ENCODE measurements around the gene C5.
"Not testable (repeated sequence)": the region's sequence is repeated elsewhere in the genome, so short reads cannot be mapped to it uniquely, and the experiment has no call there.

C5 gene

DNA sequence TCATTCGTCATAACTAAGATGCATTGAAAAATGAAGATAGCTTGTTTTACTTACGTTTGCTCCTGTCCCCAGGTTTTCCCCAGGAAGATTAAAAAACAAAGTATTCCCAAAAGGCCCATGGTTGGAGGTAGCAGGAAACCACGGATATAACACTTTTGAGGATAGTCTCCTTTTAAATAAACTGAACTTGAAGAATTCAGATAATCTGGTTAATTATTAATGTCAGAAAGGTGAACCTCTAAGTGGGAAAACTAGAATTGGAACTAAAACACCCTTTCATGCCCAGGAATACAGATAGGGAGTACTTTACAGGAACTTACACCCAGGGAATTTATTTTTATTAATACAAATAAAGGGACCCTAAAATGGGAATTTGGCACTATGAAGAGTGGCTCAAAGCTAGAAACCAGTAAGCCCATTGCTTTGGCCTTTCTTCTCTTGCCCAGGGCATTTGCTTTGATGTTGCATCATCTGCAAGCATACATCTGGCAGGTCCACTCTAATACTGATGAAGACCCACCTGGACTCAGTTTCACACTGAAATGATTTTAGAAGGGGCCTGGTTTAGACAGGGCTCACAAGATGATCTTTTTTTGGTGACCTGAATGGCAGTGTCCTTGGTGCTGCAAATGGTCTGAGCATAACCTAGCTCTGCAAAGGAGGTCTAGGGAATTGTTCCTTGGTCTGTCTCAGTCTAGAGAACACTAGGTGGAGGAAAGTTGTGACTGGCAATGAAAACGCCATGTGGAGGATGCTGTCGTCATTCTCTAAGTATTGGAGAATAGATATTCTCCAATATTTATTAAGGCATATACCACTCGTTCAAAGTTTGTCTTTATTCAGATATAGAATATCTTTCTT lies at the start of gene C5:
Gene C5, minus strand, starts transcription at position 148 of the 861 bp plus-strand sequence. Its CDS starts 29 bp downstream, at position 119.
- no peak for DNase-seq (ENCODE audit: low read depth in 2 of 2)

GRCh38 chr9:121098567-121099198 lies 48.6 kb upstream of the C5 start:
- no peak for DNase-seq (ENCODE audit: low read depth in 2 of 2)

DNA sequence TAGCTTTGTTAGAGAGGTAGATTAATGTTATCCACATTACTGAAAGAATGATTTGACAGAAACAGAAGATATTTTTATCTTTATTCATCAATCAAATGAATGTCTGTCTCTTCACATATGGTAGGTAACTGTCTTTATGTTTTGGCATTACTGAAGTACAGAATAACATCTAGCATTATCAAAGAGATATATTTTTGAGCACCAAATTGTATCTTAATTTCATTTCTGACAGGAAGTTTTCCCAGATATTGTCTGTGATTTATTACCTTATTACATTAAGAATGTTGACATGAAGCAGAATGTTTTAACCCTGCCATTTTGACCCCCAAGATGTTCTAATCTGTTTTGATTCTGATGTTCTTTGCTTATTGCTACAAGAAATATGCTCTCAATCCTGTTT lies 45.0 kb upstream of the C5 start:
- DNase-seq (ENCODE audit: low read depth in 2 of 2) = no peak

GRCh38 chr9:121090743-121091142 lies 40.7 kb upstream of the C5 start:
- not testable (repeated sequence) for DNase-seq (ENCODE audit: low read depth in 2 of 2)

DNA sequence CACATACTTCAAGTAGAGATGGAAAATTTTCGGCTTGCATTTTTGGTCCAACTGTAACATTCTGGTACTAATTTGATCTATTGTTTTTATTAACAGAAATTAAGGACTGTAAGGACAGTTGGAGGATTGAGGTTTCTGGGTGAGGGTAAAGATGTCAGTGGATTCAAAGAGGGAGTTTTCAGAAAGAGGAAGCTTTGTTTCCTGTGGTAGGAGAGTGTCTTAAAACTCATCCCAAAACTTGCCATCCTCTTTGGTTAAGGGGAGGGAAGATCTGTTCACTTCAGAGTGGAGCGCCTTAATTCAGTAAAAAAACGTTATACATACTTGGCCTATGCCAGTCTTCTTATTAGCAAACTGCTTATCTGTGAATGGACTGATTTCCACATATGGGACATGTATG lies 38.5 kb upstream of the C5 start:
- no peak for DNase-seq (ENCODE audit: low read depth in 2 of 2)

GRCh38 chr9:121085661-121086060 lies 35.6 kb upstream of the C5 start:
- DNase-seq (ENCODE audit: low read depth in 2 of 2) = no peak

GRCh38 chr9:121082075-121082474 lies 32.0 kb upstream of the C5 start:
- no peak for DNase-seq (ENCODE audit: low read depth in 2 of 2)

GRCh38 chr9:121075251-121076036 lies 25.4 kb upstream of the C5 start:
- DNase-seq (ENCODE audit: low read depth in 2 of 2) = no peak

GRCh38 chr9:121074370-121075250 lies 24.5 kb upstream of the C5 start, which contains the start of gene CNTRL:
CNTRL (plus strand) TSS chr9:121074955; CDS start chr9:121088327, 13,372 bp downstream.
- peak; percentile 72 to 78 for DNase-seq (ENCODE audit: low read depth in 2 of 2)

GRCh38 chr9:121073038-121073437 lies 23.0 kb upstream of the C5 start:
- DNase-seq (ENCODE audit: low read depth in 2 of 2) = peak; percentile 65 to 66

GRCh38 chr9:121071756-121072421 lies 21.8 kb upstream of the C5 start:
- DNase-seq (ENCODE audit: low read depth in 2 of 2) = peak in 1 of 2 experiments; percentile 14

DNA sequence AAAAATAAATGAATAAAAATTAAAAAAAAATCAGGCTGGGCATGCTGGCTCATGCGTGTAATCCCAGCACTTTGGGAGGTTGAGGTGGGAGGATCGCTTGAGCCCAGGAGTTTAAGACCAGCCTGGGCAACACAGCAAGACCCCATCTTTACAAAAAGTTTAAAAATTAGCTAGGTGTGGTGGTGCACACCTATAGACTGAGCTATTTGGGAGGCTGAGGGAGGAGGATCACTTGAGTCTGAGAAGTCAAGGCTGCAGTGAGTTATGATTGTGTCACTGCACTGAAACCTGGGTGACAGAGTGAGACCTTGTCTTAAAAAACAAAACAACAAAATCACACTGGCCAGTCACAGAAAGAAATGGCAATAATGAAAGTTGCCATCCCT lies 21.3 kb upstream of the C5 start:
- DNase-seq (ENCODE audit: low read depth in 2 of 2) = no peak

GRCh38 chr9:121069396-121069795 lies 19.3 kb upstream of the C5 start:
- DNase-seq (ENCODE audit: low read depth in 2 of 2) = no peak

DNA sequence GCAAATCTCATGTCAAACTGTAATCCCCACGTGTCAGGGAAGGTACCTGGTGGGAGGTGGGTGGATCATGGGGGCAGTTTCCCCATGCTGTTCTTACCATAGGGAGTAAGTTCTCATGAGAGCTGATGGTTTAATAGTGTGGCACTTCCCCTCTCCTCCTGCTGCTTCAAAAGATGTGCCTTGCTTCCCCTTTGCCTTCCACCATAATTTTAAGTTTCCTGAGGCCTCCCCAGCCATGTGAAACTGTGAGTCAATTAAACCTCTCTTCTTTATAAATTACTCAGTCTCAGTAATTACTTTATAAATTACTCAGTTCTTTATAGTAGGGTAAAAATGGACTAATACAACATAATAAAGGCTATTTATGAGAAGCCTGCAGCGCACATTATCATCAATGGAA lies 17.6 kb upstream of the C5 start:
- no peak for DNase-seq (ENCODE audit: low read depth in 2 of 2)

GRCh38 chr9:121066850-121067249 lies 16.8 kb upstream of the C5 start:
- DNase-seq (ENCODE audit: low read depth in 2 of 2) = no peak

GRCh38 chr9:121059998-121060636 lies 10.0 kb upstream of the C5 start:
- DNase-seq (ENCODE audit: low read depth in 2 of 2) = peak; percentile 34 to 48

DNA sequence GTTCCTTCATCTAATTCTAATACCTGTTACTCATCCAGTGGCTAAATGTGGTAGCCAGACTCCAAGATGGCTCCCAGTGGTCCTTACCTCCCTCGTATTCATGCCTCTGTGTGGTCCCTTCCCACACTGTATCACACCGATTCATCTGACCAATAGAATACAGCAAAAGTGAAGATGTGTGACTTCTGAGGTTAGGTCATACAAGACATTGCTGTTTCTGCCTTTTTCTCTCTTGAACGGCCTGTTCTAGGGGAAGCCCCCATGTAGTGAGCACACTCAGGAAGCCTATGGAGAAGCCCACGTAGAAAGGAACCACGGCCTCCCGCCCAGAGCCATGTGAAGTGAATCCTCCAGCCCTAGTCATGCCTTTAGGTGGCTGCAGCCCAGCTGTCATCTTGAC lies 9.4 kb upstream of the C5 start:
- DNase-seq (ENCODE audit: low read depth in 2 of 2) = no peak

- DNase-seq (ENCODE audit: low read depth in 2 of 2) = no peak
Measured at GRCh38 chr9:121057821-121058220, 7.7 kb upstream of the C5 start.

DNA sequence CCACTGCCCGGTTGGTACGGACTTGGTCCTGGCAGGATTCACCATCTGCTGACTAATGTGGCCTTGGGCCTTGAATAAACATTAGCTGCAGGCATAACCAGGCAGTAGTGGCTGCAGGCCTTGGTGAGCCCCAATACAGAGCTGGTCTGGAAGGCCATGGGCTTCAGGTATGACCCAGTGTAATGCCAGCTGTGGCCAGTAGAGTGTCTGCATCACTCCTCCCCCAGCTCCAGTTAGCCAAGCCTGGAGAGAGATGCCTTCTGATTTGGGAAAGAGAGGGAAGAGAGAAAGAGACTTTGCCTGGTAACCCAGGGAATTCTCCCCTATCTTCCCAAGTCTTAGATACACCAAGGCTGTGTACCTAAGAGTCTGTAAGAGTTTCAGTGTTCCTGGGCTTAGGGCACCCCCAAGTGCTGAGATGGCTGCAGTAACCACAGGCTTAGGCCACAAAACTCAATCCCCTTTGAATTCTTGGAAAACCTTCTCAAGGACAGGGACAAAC lies 5.6 kb upstream of the C5 start:
- no peak for DNase-seq (ENCODE audit: low read depth in 2 of 2)

DNA sequence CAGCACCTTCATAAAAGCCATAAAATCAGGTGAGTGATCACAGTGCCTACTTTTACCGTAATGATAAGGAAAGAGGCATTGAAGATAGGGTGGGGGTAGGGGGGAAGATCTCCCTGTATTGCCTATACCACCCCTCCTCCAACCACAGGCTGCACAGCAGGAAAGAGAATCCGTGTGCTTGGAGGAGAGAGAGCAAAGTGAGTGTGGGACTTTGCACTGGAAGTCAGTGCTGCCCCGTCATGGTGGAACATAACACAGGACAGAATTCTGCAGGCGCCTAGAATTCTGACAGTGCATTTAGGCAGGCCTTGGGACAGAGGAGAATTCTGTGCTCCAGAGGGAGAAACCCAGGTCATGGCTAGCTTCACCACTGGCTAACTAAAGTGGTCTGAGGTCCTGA lies 3.5 kb upstream of the C5 start:
- DNase-seq (ENCODE audit: low read depth in 2 of 2) = no peak

All from fibroblast of skin of left quadriceps (primary cell).